Smooth muscle cell (in vitro differentiated cells): ENCODE data around the gene VCP. TPM values are rescaled to one million over a fixed set of nuclear protein-coding genes. Genes with fewer than 3 reads are reported as not detected.

Experiments used
- DNase-seq: peaks from one replicate; lab custom pipeline; 2025; ENCODE audit not compliant: unreplicated experiment; lab: John Stamatoyannopoulos, UW
- H2AFZ ChIP-seq: fragments of 200-600 bp; sonication (generic); 2 replicates; pipeline ENCODE4 v1.6.0; 2016; ENCODE audit warnings: antibody characterized with exemption, low read depth, mild to moderate bottlenecking
- H3F3A ChIP-seq: fragments of 200-600 bp; sonication (generic); 2 replicates; pipeline ENCODE4 v1.6.0; 2017; ENCODE audit warnings: antibody characterized with exemption, low read depth
- H3K27ac ChIP-seq: fragments of 200-600 bp; sonication (generic); 2 replicates; pipeline ENCODE4 v1.5.1; 2016; ENCODE audit warnings: low read depth, mild to moderate bottlenecking
- H3K27me3 ChIP-seq: fragments of 200-600 bp; sonication (generic); 2 replicates; pipeline ENCODE4 v1.6.1; 2016; ENCODE audit warnings: low read depth, mild to moderate bottlenecking
- H3K36me3 ChIP-seq: fragments of 200-600 bp; sonication (generic); 2 replicates; pipeline ENCODE4 v1.5.1; 2016; ENCODE audit warnings: low read depth
- H3K4me1 ChIP-seq: fragments of 200-600 bp; sonication (generic); 2 replicates; pipeline ENCODE4 v1.5.1; 2016; ENCODE audit warnings: low read depth
- H3K4me2 ChIP-seq: fragments of 200-600 bp; sonication (generic); 2 replicates; pipeline ENCODE4 v1.6.0; 2016; ENCODE audit warnings: mild to moderate bottlenecking
- H3K4me3 ChIP-seq: fragments of 200-600 bp; sonication (generic); 2 replicates; pipeline ENCODE4 v1.5.1; 2016; ENCODE audit warnings: mild to moderate bottlenecking
- H3K79me2 ChIP-seq: fragments of 200-600 bp; sonication (generic); 2 replicates; pipeline ENCODE4 v1.6.0; 2016; ENCODE audit warnings: low read depth, mild to moderate bottlenecking
- H3K9ac ChIP-seq: fragments of 200-600 bp; sonication (generic); 2 replicates; pipeline ENCODE4 v1.6.0; 2016; ENCODE audit warnings: low read depth
- H3K9me3 ChIP-seq: fragments of 200-600 bp; sonication (generic); replicated peaks from 2 replicates; pipeline ENCODE4 v1.5.1; 2016; ENCODE audit warnings: low read depth
- H4K20me1 ChIP-seq: fragments of 200-600 bp; sonication (generic); 2 replicates; pipeline ENCODE4 v1.6.0; 2016; ENCODE audit warnings: low read depth
- WGBS: methylation state at CpG from one replicate; pipeline ENCODE4 v1.1.7; 2016; ENCODE audit warnings: low lambda C conversion rate; 5-methylcytosine and 5-hydroxymethylcytosine counted together
- polyA plus RNA-seq: library from polyadenylated mRNA; unstranded; fragments of >200 nt; fragmentation: Nextera tagmentation; extraction: Ambion mirVana; gene quantifications from 2 replicates; pipeline ENCODE4 v1.2.1, GENCODE V29; 2016
- total RNA-seq: library from RNA; depleted of rRNA; stranded (reverse); fragments of >200 nt; gene quantifications from 2 replicates; pipeline ENCODE4 v1.2.3, GENCODE V29; 2014
- TF ChIP-seq, protein P1 (sequence below): fragments of 200-600 bp; sonication (generic); IDR thresholded peaks from 2 replicates; pipeline ENCODE4 v1.5.1; 2017; ENCODE audit warnings: borderline replicate concordance, mild to moderate bottlenecking, antibody characterized with exemption; ENCODE audit not compliant: insufficient read depth, poor library complexity, severe bottlenecking

The VCP gene
- total and polyA plus RNA-seq, 2 experiments from 2014 or later = 207 to 314 TPM

DNA sequence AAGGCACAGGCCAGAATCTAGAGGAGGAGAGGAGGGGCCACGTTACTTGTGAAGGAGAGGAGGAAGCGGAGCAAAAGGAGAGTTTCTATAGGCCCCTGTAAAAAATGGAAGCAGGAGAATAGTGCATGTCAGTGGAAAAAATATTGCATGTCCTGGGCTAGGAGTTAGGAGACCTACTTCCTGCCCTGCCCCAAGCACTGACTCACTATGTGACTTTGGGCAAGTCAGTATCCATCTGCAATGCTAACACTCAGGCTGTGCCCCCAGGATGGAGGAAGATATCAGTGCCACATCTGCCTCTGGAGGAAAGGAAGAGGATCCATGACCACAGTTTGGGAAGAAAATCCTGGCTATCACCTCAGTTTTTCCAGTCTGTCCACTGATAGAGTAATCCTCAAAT, 17.0 kb upstream of the VCP start:
- H3K36me3 ChIP-seq = peaks cover 3% of the 10 kb centered on the region
- 92% methylated on average over 2 of the region's 2 CpGs for WGBS

DNA sequence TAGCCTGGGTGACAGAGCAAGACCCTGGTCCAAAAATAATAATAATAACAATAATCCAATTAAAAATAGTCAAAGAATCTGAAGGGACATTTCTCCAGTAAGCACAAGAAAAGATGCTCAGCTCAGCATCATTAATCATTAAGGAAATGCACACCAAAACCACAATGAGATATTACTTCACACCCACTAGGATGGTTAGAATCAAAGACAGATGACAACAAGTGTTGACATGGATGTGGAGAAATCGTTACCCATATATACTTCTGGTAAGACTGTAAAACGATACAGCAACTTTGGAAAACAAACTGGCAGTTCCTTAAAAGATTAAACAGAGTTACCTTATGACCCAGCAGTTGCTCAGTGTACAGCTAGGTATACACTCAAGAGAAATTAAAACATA, 12.7 kb upstream of the VCP start:
- peaks cover 4% of the 10 kb centered on the region for H3F3A ChIP-seq
- WGBS = 88% methylated on average over 2 of the region's 2 CpGs
- H2AFZ ChIP-seq = no peak overlapping the region
- H3K27me3 ChIP-seq = no peaks in the 10 kb centered on the region
- no peaks in the 10 kb centered on the region for H3K79me2 ChIP-seq
- TF ChIP-seq, protein P1, sequence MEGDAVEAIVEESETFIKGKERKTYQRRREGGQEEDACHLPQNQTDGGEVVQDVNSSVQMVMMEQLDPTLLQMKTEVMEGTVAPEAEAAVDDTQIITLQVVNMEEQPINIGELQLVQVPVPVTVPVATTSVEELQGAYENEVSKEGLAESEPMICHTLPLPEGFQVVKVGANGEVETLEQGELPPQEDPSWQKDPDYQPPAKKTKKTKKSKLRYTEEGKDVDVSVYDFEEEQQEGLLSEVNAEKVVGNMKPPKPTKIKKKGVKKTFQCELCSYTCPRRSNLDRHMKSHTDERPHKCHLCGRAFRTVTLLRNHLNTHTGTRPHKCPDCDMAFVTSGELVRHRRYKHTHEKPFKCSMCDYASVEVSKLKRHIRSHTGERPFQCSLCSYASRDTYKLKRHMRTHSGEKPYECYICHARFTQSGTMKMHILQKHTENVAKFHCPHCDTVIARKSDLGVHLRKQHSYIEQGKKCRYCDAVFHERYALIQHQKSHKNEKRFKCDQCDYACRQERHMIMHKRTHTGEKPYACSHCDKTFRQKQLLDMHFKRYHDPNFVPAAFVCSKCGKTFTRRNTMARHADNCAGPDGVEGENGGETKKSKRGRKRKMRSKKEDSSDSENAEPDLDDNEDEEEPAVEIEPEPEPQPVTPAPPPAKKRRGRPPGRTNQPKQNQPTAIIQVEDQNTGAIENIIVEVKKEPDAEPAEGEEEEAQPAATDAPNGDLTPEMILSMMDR = no peak
- no peaks in the 10 kb centered on the region for H3K4me1 ChIP-seq
- H3K9me3 ChIP-seq = no peaks in the 10 kb centered on the region
- no peak overlapping the region for H3K9ac ChIP-seq
- H3K4me3 ChIP-seq = no peak overlapping the region
- H3K27ac ChIP-seq = no peak overlapping the region
- no peak overlapping the region for H3K4me2 ChIP-seq
- DNase-seq = no peak
- peaks cover under 1% of the 10 kb centered on the region for H3K36me3 ChIP-seq
- H4K20me1 ChIP-seq = no peaks in the 10 kb centered on the region

More for the DNA sequence above, 17.0 kb upstream of the VCP start:
- Histone ChIP-seq H3K4me1 (no peaks in the 10 kb centered on the region), H2AFZ (no peak overlapping the region), H3K4me3 (no peak overlapping the region), H4K20me1 (no peaks in the 10 kb centered on the region), H3F3A (no peaks in the 10 kb centered on the region), H3K79me2 (no peaks in the 10 kb centered on the region), H3K9me3 (no peaks in the 10 kb centered on the region), H3K27ac (no peak overlapping the region), H3K27me3 (no peaks in the 10 kb centered on the region), H3K9ac (no peak overlapping the region), H3K4me2 (no peak overlapping the region)
- TF ChIP-seq, protein P1 = no peak
- no peak for DNase-seq

DNA sequence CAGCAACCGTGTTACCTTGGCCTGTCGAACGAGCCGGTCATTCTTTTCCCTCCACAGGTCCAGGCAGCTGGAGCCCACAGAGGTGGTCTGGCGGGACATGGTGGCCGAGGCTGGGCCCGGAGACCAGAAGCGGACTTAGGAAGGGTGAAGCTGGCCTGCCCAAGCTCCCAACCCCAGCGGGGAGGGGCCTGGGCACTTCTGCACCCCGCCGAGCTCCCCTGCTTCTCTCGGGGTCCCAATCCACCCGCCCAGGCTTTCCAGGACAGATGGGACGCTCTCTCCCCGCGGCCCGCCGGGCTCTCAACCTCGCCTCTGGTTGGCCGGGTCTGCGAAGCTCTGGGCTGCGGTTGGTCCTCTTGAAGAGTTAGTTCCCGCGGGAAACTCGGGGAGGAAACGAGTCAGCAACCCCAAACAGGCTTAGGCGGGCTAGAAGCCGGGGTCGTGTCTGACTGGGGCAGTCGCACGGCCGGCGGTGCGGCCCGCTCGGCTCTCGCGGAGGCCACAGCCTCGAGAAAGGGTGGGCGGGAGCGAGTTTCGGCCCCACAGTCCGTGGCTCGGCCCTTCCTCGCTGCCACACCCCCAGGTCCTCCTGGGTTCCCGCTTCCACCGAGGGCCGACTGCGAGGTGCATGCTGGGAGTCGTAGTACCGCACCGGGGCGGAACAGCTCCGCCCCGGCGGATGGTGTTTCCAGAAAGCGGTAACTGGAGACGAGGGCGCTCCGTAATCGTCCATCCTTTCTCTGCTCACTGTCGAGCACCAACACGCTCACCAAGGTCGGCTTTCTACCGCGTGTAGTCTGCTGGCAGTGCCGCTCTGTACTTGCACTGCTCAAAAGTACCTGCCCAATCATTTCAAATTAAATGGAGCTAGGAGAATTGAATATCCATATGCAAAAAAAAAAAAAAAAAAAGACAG, 7.3 kb upstream of the VCP start, which contains the start of gene FANCG:
TSS of gene FANCG (minus strand) at position 517 of the 916 bp plus-strand sequence. CDS start at position 99, 418 bp downstream.
- 1% methylated on average over 64 of the region's 67 CpGs for WGBS
- Histone ChIP-seq H3K4me3 (peak within 1 kb of the TSS; percentile 74), H3K4me1 (peaks cover 12% of the 10 kb centered on the region)

More for the DNA sequence above, 7.3 kb upstream of the VCP start, which contains the start of gene FANCG:
- peak; percentile 91 for DNase-seq
- no peaks in the 10 kb centered on the region for H3K36me3 ChIP-seq
- peak within 1 kb of the TSS; percentile 53 for H3K9ac ChIP-seq
- peak within 1 kb of the TSS; percentile 28 for H3K27ac ChIP-seq
- H2AFZ ChIP-seq = peak within 1 kb of the TSS; percentile 85
- H4K20me1 ChIP-seq = no peaks in the 10 kb centered on the region
- peak within 1 kb of the TSS; percentile 90 for H3K4me2 ChIP-seq
- TF ChIP-seq, protein P1 = no peak
- H3F3A ChIP-seq = peaks cover 10% of the 10 kb centered on the region
- peaks cover 25% of the 10 kb centered on the region for H3K79me2 ChIP-seq
- no peaks in the 10 kb centered on the region for H3K9me3 ChIP-seq
- H3K27me3 ChIP-seq = no peaks in the 10 kb centered on the region
